ENCODE measurements around the gene IMPG1. TPM values are rescaled to one million over a fixed set of nuclear protein-coding genes. Genes with fewer than 3 reads are reported as not detected.
"Not testable (repeated sequence)": the region's sequence is repeated elsewhere in the genome, so short reads cannot be mapped to it uniquely, and the experiment has no call there.

IMPG1 gene
- total RNA-seq, 2 donors from 2014 or later, result not detected

- no peaks in the 10 kb centered on the region for H3K9me3 ChIP-seq (ENCODE audit: control insufficient read depth, low read length, poor library complexity, severe bottlenecking)
- H3K36me3 Mint-ChIP-seq (ENCODE audit: low read depth), result peaks cover 4% of the 10 kb centered on the region
- peaks cover 44% of the 10 kb centered on the region for H3K27me3 Mint-ChIP-seq
- DNase-seq (no peak), ATAC-seq (no peak)
- H3K4me1 Mint-ChIP-seq, result peaks cover 11% of the 10 kb centered on the region
- no peak overlapping the region for H3K27ac Mint-ChIP-seq
- H3K4me3 Mint-ChIP-seq, result no peak overlapping the region
Observed at GRCh38 chr6:75936682-75937081, 135.8 kb downstream of the IMPG1 start.

DNA sequence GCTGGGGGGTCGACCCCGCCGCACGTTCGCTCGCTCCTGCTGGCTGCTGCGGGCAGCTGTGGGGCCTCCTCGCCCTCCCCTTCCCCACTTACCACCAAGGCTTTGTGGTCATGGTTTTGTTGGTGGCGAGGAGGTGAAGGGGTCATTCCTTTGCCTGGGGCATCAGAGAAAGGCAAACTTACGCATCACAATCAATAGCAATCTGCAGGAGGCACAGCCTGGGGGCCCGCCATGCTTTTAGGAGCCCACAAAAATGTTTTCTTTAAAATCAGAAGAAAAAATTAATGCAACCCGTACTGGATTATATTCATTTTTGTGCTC is 137.0 kb downstream of the IMPG1 start:
- Mint-ChIP-seq H3K27ac (no peak overlapping the region), H3K4me1 (peaks cover 8% of the 10 kb centered on the region), H3K4me3 (peak overlapping the region; percentile 49), H3K36me3 (ENCODE audit: low read depth) (peaks cover 4% of the 10 kb centered on the region), H3K27me3 (peaks cover 37% of the 10 kb centered on the region)
- no peak for DNase-seq
- no peaks in the 10 kb centered on the region for H3K9me3 ChIP-seq (ENCODE audit: control insufficient read depth, low read length, poor library complexity, severe bottlenecking)
- no peak for ATAC-seq

DNA sequence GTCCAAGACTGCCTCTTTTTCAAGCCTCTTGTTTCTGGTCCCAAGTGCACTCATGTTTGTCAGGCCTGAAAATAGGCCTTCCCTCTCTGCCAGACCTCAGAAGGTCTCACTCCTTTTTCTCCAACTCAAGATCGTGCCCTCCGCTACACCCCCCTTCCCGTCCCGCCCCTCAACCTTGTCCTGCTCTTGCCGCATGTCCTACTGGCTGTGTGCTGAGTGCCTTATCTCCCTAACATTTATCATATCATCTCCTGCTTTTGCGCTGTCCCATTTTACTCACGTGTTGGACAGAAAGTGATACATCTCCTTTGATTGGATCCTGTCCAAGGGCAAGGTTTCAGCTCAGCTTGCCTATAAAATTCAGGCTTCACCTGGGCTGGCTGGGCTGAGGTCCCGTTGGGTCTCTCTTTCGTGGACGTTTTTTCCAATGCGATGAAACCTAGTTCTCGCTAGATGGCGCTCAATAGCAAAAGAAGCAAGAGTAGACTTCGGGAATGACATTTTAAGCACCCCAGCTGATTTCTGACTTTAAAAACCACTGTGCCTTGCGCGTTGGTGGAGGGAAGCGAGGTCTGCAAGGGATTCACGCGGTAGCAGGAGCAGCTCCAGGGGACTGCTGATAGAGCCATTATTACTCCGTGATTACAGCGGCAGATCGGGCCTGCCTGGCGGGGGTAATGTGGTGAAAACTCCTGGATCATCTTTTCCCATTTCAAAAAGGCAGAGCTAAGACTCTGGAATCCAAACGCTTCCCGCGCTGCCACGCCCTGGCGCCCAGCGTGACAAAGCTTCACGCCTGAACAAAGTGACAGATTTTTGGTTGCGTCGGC is 137.6 kb downstream of the IMPG1 start:
- Mint-ChIP-seq H3K27me3 (peaks cover 37% of the 10 kb centered on the region), H3K4me1 (peaks cover 8% of the 10 kb centered on the region), H3K4me3 (peak overlapping the region; percentile 84), H3K27ac (peak overlapping the region; percentile 66), H3K36me3 (ENCODE audit: low read depth) (peaks cover 4% of the 10 kb centered on the region)
- DNase-seq (no peak), ATAC-seq (peak; percentile 57)
- no peaks in the 10 kb centered on the region for H3K9me3 ChIP-seq (ENCODE audit: control insufficient read depth, low read length, poor library complexity, severe bottlenecking)

GRCh38 chr6:75933387-75933975 is 139.0 kb downstream of the IMPG1 start:
- ATAC-seq, result no peak
- no peak overlapping the region for H3K4me3 Mint-ChIP-seq
- no peak overlapping the region for H3K27ac Mint-ChIP-seq
- H3K36me3 Mint-ChIP-seq (ENCODE audit: low read depth), result peaks cover 4% of the 10 kb centered on the region
- no peaks in the 10 kb centered on the region for H3K9me3 ChIP-seq (ENCODE audit: control insufficient read depth, low read length, poor library complexity, severe bottlenecking)
- DNase-seq, result no peak
- H3K4me1 Mint-ChIP-seq, result peaks cover 8% of the 10 kb centered on the region
- peaks cover 37% of the 10 kb centered on the region for H3K27me3 Mint-ChIP-seq

DNA sequence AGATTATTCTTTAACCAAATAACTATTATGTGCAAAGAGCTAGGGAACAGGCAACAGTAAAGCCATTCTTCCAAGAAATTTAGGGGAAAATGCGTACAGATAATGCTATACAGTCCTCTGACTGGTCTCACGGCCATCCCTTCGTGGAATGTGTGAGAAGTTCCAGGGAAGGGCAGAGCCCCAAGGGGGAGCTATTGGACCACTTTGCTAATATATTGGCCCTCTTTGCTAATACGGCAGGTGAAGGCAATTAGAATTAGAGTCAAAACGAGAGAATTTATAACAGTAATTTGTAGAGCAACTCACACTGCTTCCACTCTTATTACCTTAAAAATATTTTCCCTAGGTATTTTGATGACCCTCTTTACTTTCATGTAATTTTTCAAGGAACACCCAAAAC is 140.4 kb downstream of the IMPG1 start:
- H3K4me3 Mint-ChIP-seq, result no peak overlapping the region
- ATAC-seq, result no peak
- peak overlapping the region; percentile 29 for H3K27ac Mint-ChIP-seq
- H3K36me3 Mint-ChIP-seq (ENCODE audit: low read depth), result peaks cover 4% of the 10 kb centered on the region
- peaks cover 37% of the 10 kb centered on the region for H3K27me3 Mint-ChIP-seq
- H3K4me1 Mint-ChIP-seq, result peaks cover 8% of the 10 kb centered on the region
- no peaks in the 10 kb centered on the region for H3K9me3 ChIP-seq (ENCODE audit: control insufficient read depth, low read length, poor library complexity, severe bottlenecking)
- DNase-seq, result no peak

DNA sequence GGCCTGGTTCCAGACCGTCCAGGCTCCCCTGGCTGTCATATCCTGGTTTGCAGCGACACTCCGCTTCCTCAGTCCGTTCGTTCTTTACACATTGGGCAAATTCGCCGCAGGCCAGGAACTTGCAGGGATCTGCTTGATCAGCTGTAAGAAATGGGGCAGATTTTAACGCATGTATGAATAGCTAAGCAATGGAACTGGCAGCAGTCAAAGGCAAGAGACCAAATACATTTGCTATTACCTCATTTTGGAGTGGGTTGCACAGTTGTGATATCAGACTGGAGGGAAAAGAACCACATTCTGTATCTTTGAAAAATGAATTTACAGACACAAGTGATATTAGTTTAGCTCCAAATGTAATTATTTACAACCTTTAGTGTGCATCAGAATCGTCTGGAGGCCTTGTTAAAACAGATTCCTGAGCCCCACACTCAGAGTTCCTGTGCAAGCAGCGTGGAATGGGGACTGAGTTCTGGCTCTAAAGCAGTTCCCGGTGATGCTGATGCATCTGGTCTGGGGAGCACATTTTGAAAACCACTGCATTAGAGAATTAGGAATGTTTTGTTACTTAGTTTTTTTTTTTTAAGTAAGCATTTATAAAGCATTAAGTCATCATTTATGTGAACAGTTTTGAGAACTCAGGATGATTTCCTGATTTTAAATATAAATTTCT is 141.3 kb downstream of the IMPG1 start:
- Mint-ChIP-seq H3K36me3 (ENCODE audit: low read depth) (peaks cover 4% of the 10 kb centered on the region), H3K4me3 (no peak overlapping the region), H3K27me3 (peaks cover 27% of the 10 kb centered on the region), H3K27ac (no peak overlapping the region), H3K4me1 (peaks cover 8% of the 10 kb centered on the region)
- DNase-seq, result no peak
- no peaks in the 10 kb centered on the region for H3K9me3 ChIP-seq (ENCODE audit: control insufficient read depth, low read length, poor library complexity, severe bottlenecking)
- ATAC-seq, result no peak

DNA sequence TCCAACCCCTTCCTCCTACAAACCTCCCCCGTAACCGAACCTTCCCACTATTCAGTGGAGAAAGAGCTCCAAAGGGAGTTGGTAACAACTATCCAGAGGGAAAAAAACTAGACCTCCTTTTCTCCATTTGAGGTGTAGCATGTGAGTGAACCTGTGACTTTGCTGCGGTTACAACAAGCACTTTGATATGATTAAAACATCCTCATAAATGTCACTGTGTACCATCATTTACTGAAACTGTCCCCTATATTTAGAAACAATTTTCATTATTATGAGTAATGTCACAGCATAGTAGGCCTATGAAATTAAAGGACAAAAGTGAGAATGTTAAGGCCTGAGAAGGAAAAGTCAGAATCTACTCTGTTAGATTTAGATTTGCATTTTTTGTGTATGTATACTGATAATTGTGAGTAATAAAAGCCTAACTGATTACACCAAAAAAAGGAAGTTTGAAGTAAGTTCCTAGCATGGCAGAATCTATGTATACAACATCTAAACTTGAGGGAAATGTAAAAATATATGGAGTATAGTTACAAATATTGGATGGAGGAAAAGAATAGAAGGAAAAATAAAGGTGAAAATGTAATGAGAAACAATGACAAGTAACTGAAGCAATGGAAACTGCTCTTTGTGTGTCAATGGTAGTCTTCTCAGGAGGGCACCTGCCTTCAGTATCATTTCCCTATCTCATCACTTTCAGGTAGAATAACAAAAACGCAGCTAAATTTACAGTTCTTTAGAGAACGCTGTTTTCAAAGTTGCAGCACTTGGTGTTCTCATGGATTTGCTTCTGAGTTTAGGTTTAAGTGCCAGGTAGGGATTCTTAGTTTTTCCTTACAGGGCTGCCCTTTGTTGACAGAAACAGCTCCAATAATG is 145.9 kb downstream of the IMPG1 start:
- H3K9me3 ChIP-seq (ENCODE audit: control insufficient read depth, low read length, poor library complexity, severe bottlenecking), result no peaks in the 10 kb centered on the region
- Mint-ChIP-seq H3K27ac (no peak overlapping the region), H3K36me3 (ENCODE audit: low read depth) (no peaks in the 10 kb centered on the region), H3K27me3 (no peaks in the 10 kb centered on the region), H3K4me1 (no peaks in the 10 kb centered on the region), H3K4me3 (no peak overlapping the region)
- no peak for ATAC-seq
- no peak for DNase-seq

- Mint-ChIP-seq H3K27me3 (no peaks in the 10 kb centered on the region), H3K4me1 (no peaks in the 10 kb centered on the region), H3K36me3 (ENCODE audit: low read depth) (no peaks in the 10 kb centered on the region), H3K4me3 (no peak overlapping the region), H3K27ac (no peak overlapping the region)
- no peaks in the 10 kb centered on the region for H3K9me3 ChIP-seq (ENCODE audit: control insufficient read depth, low read length, poor library complexity, severe bottlenecking)
- no peak for DNase-seq
- ATAC-seq, result no peak
Observed at GRCh38 chr6:75922226-75922625, 150.2 kb downstream of the IMPG1 start.

- no peaks in the 10 kb centered on the region for H3K4me1 Mint-ChIP-seq
- H3K27ac Mint-ChIP-seq, result no peak overlapping the region
- ATAC-seq, result no peak
- no peak overlapping the region for H3K4me3 Mint-ChIP-seq
- peaks cover 2% of the 10 kb centered on the region for H3K36me3 Mint-ChIP-seq (ENCODE audit: low read depth)
- H3K27me3 Mint-ChIP-seq, result no peaks in the 10 kb centered on the region
- DNase-seq, result no peak
- H3K9me3 ChIP-seq (ENCODE audit: control insufficient read depth, low read length, poor library complexity, severe bottlenecking), result no peaks in the 10 kb centered on the region
Observed at GRCh38 chr6:75913040-75913439, 159.4 kb downstream of the IMPG1 start.

GRCh38 chr6:75907444-75907843 is 165.0 kb downstream of the IMPG1 start:
- Mint-ChIP-seq H3K27ac (no peak overlapping the region), H3K36me3 (ENCODE audit: low read depth) (no peaks in the 10 kb centered on the region), H3K4me3 (no peak overlapping the region), H3K4me1 (no peaks in the 10 kb centered on the region), H3K27me3 (no peaks in the 10 kb centered on the region)
- ATAC-seq (no peak), DNase-seq (no peak)
- no peaks in the 10 kb centered on the region for H3K9me3 ChIP-seq (ENCODE audit: control insufficient read depth, low read length, poor library complexity, severe bottlenecking)

DNA sequence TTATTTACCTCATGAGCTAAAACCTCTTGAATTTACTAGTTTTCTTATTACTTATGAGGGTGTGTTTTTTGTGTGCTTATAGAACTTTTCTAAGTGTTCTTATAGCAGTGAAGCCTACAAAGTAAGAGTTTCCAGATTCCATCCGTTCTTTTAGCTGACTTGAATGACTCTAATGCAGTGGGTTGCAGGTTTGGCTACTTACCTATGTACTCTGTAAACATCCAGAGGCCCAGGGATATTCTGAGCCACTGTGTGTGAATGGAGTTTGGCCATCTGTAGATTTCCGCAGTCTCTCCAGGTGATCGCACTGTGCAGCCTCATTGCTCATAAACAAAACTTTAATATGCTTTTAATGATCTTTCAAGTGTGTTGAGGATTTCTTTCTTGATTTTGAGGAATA is 165.6 kb downstream of the IMPG1 start:
- Mint-ChIP-seq H3K4me1 (no peaks in the 10 kb centered on the region), H3K4me3 (no peak overlapping the region), H3K27ac (no peak overlapping the region), H3K36me3 (ENCODE audit: low read depth) (no peaks in the 10 kb centered on the region), H3K27me3 (no peaks in the 10 kb centered on the region)
- no peaks in the 10 kb centered on the region for H3K9me3 ChIP-seq (ENCODE audit: control insufficient read depth, low read length, poor library complexity, severe bottlenecking)
- DNase-seq (no peak), ATAC-seq (no peak)

GRCh38 chr6:75905129-75905528 is 167.3 kb downstream of the IMPG1 start:
- not testable (repeated sequence) for H3K4me3 Mint-ChIP-seq; H3K27ac Mint-ChIP-seq; H3K4me1 Mint-ChIP-seq; DNase-seq; H3K36me3 Mint-ChIP-seq (ENCODE audit: low read depth); ATAC-seq; H3K27me3 Mint-ChIP-seq; H3K9me3 ChIP-seq (ENCODE audit: control insufficient read depth, low read length, poor library complexity, severe bottlenecking)

- H3K4me3 Mint-ChIP-seq; H3K9me3 ChIP-seq (ENCODE audit: control insufficient read depth, low read length, poor library complexity, severe bottlenecking); H3K27ac Mint-ChIP-seq; H3K4me1 Mint-ChIP-seq; H3K27me3 Mint-ChIP-seq; H3K36me3 Mint-ChIP-seq (ENCODE audit: low read depth); DNase-seq; ATAC-seq: not testable (repeated sequence)
Observed at GRCh38 chr6:75900216-75900615, 172.2 kb downstream of the IMPG1 start.
